HG03064 (cell line): Measurements from ENCODE around the gene EIF4A2.
A peak's percentile ranks its signal among the peaks of the same experiment; 100 is the strongest.
"Not testable (repeated sequence)": the region's sequence is repeated elsewhere in the genome, so short reads cannot be mapped to it uniquely, and the experiment has no call there.

Source experiments
- ATAC-seq: cut with Tn5 transposase; IDR thresholded peaks from one replicate; pipeline ENCODE4 v1.9.1; 2021; ENCODE audit warnings: low read depth; ENCODE audit not compliant: unreplicated experiment

Gene EIF4A2

GRCh38 chr3:186818516-186818915 lies 35.1 kb downstream of the EIF4A2 start:
- ATAC-seq: no peak

- ATAC-seq: no peak
Measured at GRCh38 chr3:186818956-186819355, 35.6 kb downstream of the EIF4A2 start.

- ATAC-seq: no peak
Measured at GRCh38 chr3:186821429-186822387, 38.3 kb downstream of the EIF4A2 start.

- not testable (repeated sequence) for ATAC-seq
Measured at GRCh38 chr3:186822388-186822759, 39.0 kb downstream of the EIF4A2 start.

- no peak for ATAC-seq
Measured at GRCh38 chr3:186823386-186823785, 40.0 kb downstream of the EIF4A2 start.

- no peak for ATAC-seq
Measured at GRCh38 chr3:186824430-186825139, 41.2 kb downstream of the EIF4A2 start.

- ATAC-seq: no peak
Measured at GRCh38 chr3:186825294-186825821, 42.0 kb downstream of the EIF4A2 start.

- no peak for ATAC-seq
Measured at GRCh38 chr3:186825872-186826409, 42.6 kb downstream of the EIF4A2 start.

GRCh38 chr3:186826410-186826975 lies 43.1 kb downstream of the EIF4A2 start:
- peak; percentile 16 for ATAC-seq

- ATAC-seq: peak; percentile 81
Measured at GRCh38 chr3:186826976-186827857, 43.8 kb downstream of the EIF4A2 start.

GRCh38 chr3:186828340-186828739 lies 45.0 kb downstream of the EIF4A2 start:
- ATAC-seq: no peak

- ATAC-seq: no peak
Measured at GRCh38 chr3:186831798-186832197, 48.4 kb downstream of the EIF4A2 start.

- no peak for ATAC-seq
Measured at GRCh38 chr3:186832276-186832675, 48.9 kb downstream of the EIF4A2 start.
